WTC11 (cell line): ENCODE results near the gene NFIX. TPM values are rescaled to one million over a fixed set of nuclear protein-coding genes. Genes with fewer than 3 reads are reported as not detected.

Source experiments
- ATAC-seq: fragments of 200-7000 bp; cut with Tn5 transposase; 2 replicates; pipeline ENCODE4 v1.10.0; 2021; ENCODE audit warnings: mild to moderate bottlenecking, moderate library complexity
- CTCF ChIA-PET: fragments of 300-600 bp; sonication (Branson Sonifier 250); formaldehyde crosslinking; loops from one replicate; lab custom pipeline; 2021; ENCODE audit warnings: antibody characterized with exemption; lab: Charles Lee
- POLR2A ChIA-PET: fragments of 350-600 bp; sonication (Branson Sonifier 250); formaldehyde crosslinking; loops from one replicate; lab custom pipeline; 2021; ENCODE audit warnings: antibody characterized with exemption; lab: Charles Lee
- DNase-seq: peaks from one replicate; pipeline ENCODE4 v3.0.0; 2021; ENCODE audit warnings: low spot score
- H3K27ac Mint-ChIP-seq: 2 replicates; pipeline ENCODE4 v1.8.0; 2021; ENCODE audit warnings: mixed read lengths
- H3K27me3 Mint-ChIP-seq: 2 replicates; pipeline ENCODE4 v1.8.0; 2021; ENCODE audit warnings: low read depth, mild to moderate bottlenecking, moderate library complexity, mixed read lengths
- H3K36me3 Mint-ChIP-seq: 2 replicates; pipeline ENCODE4 v1.8.0; 2021; ENCODE audit warnings: mixed read lengths
- H3K4me1 Mint-ChIP-seq: 2 replicates; pipeline ENCODE4 v1.8.0; 2022; ENCODE audit warnings: mixed read lengths
- H3K4me3 Mint-ChIP-seq: 2 replicates; pipeline ENCODE4 v1.8.0; 2021; ENCODE audit warnings: mild to moderate bottlenecking, moderate library complexity, mixed read lengths
- H3K9me3 Mint-ChIP-seq: 2 replicates; pipeline ENCODE4 v1.8.0; 2021; ENCODE audit warnings: mixed read lengths
- ATF6 ChIP-seq: sonication (generic); formaldehyde crosslinking; IDR thresholded peaks from 2 replicates; pipeline ENCODE4 v1.8.1; 2023; ENCODE audit warnings: mild to moderate bottlenecking, missing genetic modification reagents
- CTCF ChIP-seq: fragments of 200-600 bp; IDR thresholded peaks from 2 replicates; pipeline ENCODE4 v1.8.0; 2022; ENCODE audit warnings: antibody characterized with exemption
- E2F1 ChIP-seq: sonication (generic); formaldehyde crosslinking; IDR thresholded peaks from 2 replicates; pipeline ENCODE4 v1.8.0; 2022; ENCODE audit warnings: mild to moderate bottlenecking, missing genetic modification reagents
- EMX1 ChIP-seq: fragments of 250-450 bp; sonication (Bioruptor Pico); IDR thresholded peaks from 2 replicates; pipeline ENCODE4 v1.8.0; 2021; ENCODE audit warnings: mild to moderate bottlenecking
- ETV6 ChIP-seq: sonication (generic); formaldehyde crosslinking; IDR thresholded peaks from 2 replicates; pipeline ENCODE4 v1.8.1; 2022; ENCODE audit warnings: mild to moderate bottlenecking, missing genetic modification reagents
- FOXJ3 ChIP-seq: sonication (generic); formaldehyde crosslinking; IDR thresholded peaks from 2 replicates; pipeline ENCODE4 v1.9.0; 2021; ENCODE audit warnings: missing genetic modification reagents, mild to moderate bottlenecking, borderline replicate concordance
- FOXK1 ChIP-seq: sonication (generic); formaldehyde crosslinking; IDR thresholded peaks from 2 replicates; pipeline ENCODE4 v1.8.0; 2022; ENCODE audit warnings: mild to moderate bottlenecking, moderate library complexity, missing genetic modification reagents
- FOXP4 ChIP-seq: sonication (generic); formaldehyde crosslinking; IDR thresholded peaks from 2 replicates; pipeline ENCODE4 v1.8.0; 2022; ENCODE audit warnings: mild to moderate bottlenecking, missing genetic modification reagents
- GTF2I ChIP-seq: fragments of 250-450 bp; sonication (Bioruptor Pico); conservative IDR thresholded peaks from 2 replicates; pipeline ENCODE4 v1.4.0; 2021; ENCODE audit warnings: mild to moderate bottlenecking
- JAZF1 ChIP-seq: fragments of 250-450 bp; sonication (Bioruptor Pico); IDR thresholded peaks from 2 replicates; pipeline ENCODE4 v1.9.0; 2021; ENCODE audit warnings: moderate library complexity, mild to moderate bottlenecking, inconsistent platforms
- MLX ChIP-seq: sonication (generic); formaldehyde crosslinking; IDR thresholded peaks from 2 replicates; pipeline ENCODE4 v1.8.1; 2023; ENCODE audit warnings: mild to moderate bottlenecking, missing genetic modification reagents, moderate library complexity
- NR1H2 ChIP-seq: sonication (generic); formaldehyde crosslinking; IDR thresholded peaks from 2 replicates; pipeline ENCODE4 v1.9.0; 2021; ENCODE audit warnings: mild to moderate bottlenecking, moderate library complexity, missing genetic modification reagents
- SMAD3 ChIP-seq: sonication (generic); formaldehyde crosslinking; IDR thresholded peaks from 2 replicates; pipeline ENCODE4 v1.8.0; 2022; ENCODE audit warnings: missing genetic modification reagents, mild to moderate bottlenecking, borderline replicate concordance
- USF1 ChIP-seq: sonication (generic); formaldehyde crosslinking; IDR thresholded peaks from 2 replicates; pipeline ENCODE4 v1.8.0; 2022; ENCODE audit warnings: mild to moderate bottlenecking, missing genetic modification reagents
- ZNF416 ChIP-seq: fragments of 250-450 bp; sonication (Bioruptor Pico); IDR thresholded peaks from 2 replicates; pipeline ENCODE4 v1.9.0; 2021; ENCODE audit warnings: mild to moderate bottlenecking, inconsistent platforms
- ZNF425 ChIP-seq: fragments of 250-450 bp; sonication (Bioruptor Pico); conservative IDR thresholded peaks from 2 replicates; pipeline ENCODE4 v1.9.0; 2021; ENCODE audit warnings: mild to moderate bottlenecking
- ZNF512 ChIP-seq: sonication (generic); formaldehyde crosslinking; IDR thresholded peaks from 2 replicates; pipeline ENCODE4 v1.8.1; 2022; ENCODE audit warnings: missing genetic modification reagents, borderline replicate concordance
- ZSCAN18 ChIP-seq: fragments of 250-450 bp; sonication (Bioruptor Pico); IDR thresholded peaks from 2 replicates; pipeline ENCODE4 v2.1.2; 2022; ENCODE audit warnings: mild to moderate bottlenecking, moderate library complexity
- total RNA-seq: library from RNA; stranded (reverse); gene quantifications from 3 replicates; pipeline ENCODE4 v1.2.3, GENCODE V29; 2021

NFIX gene
- total RNA-seq, 1 experiment from 2014 or later = 1.4 TPM

GRCh38 chr19:13097463-13098258, 102.4 kb downstream of the NFIX start:
- H3K27me3 Mint-ChIP-seq = peaks cover 85% of the 10 kb centered on the region

GRCh38 chr19:13098277-13099072, 103.2 kb downstream of the NFIX start:
- no peak for DNase-seq
- CTCF ChIA-PET = interaction anchor here (1.4 to 3.9 kb wide), 2 partner anchors 121 to 133 kb away, joined by 6 to 36 read pairs; no protein-coding TSS in a partner anchor
- POLR2A ChIA-PET = no interaction called here
- H3K9me3 Mint-ChIP-seq = no peaks in the 10 kb centered on the region
- H3K27ac Mint-ChIP-seq = no peak overlapping the region
- no peaks in the 10 kb centered on the region for H3K36me3 Mint-ChIP-seq
- no peak for ATAC-seq
- H3K4me1 Mint-ChIP-seq = peaks cover 28% of the 10 kb centered on the region
- peak overlapping the region; percentile 57 for H3K4me3 Mint-ChIP-seq
- peaks cover 85% of the 10 kb centered on the region for H3K27me3 Mint-ChIP-seq
- TF ChIP-seq EMX1 (CRISPR knock-in tag) (no peak), E2F1 (CRISPR knock-in tag) (no peak), JAZF1 (CRISPR knock-in tag) (no peak), USF1 (CRISPR knock-in tag) (no peak), ZSCAN18 (CRISPR knock-in tag) (no peak), NR1H2 (no peak), CTCF (no peak), FOXP4 (no peak), SMAD3 (CRISPR knock-in tag) (no peak), ZNF425 (CRISPR knock-in tag) (no peak), ATF6 (CRISPR knock-in tag) (no peak), ZNF416 (no peak), FOXK1 (CRISPR knock-in tag) (no peak), ETV6 (CRISPR knock-in tag) (no peak), ZNF512 (CRISPR knock-in tag) (no peak), MLX (CRISPR knock-in tag) (no peak)

More at GRCh38 chr19:13097463-13098258, 102.4 kb downstream of the NFIX start:
- H3K4me1 Mint-ChIP-seq = peaks cover 28% of the 10 kb centered on the region
- TF ChIP-seq FOXJ3 (CRISPR knock-in tag) = no peak
- TF ChIP-seq GTF2I (CRISPR knock-in tag) = no peak
- H3K36me3 Mint-ChIP-seq = no peaks in the 10 kb centered on the region
- ChIA-PET CTCF (interaction anchor here (4.5 to 9.2 kb wide), 4 partner anchors 42 to 132 kb away, joined by 66 to 276 read pairs (median 186); no protein-coding TSS in a partner anchor), POLR2A (interaction anchor here (0.7 kb wide), 1 partner anchor 75 kb away, joined by 4 read pairs; no protein-coding TSS in a partner anchor)
- ATAC-seq (no peak), DNase-seq (no peak)
- H3K4me3 Mint-ChIP-seq = peak overlapping the region; percentile 55; the same call in 1 of the 2 replicates
- no peaks in the 10 kb centered on the region for H3K9me3 Mint-ChIP-seq
- no peak overlapping the region for H3K27ac Mint-ChIP-seq
